GM12892 (cell line): ENCODE data around the gene USP35.

ENCODE experiments used
- POLR2A ChIP-seq: IDR thresholded peaks from 2 replicates; pipeline ENCODE4 v1.6.1; 2011; ENCODE audit warnings: low read depth, low read length, control low read depth
- POLR2AphosphoS5 ChIP-seq: IDR thresholded peaks from 2 replicates; pipeline ENCODE4 v1.6.1; 2011; ENCODE audit warnings: low read depth, low read length, control low read depth
- TAF1 ChIP-seq: IDR thresholded peaks from 2 replicates; pipeline ENCODE4 v1.6.1; 2011; ENCODE audit warnings: low read depth, mild to moderate bottlenecking, control low read depth, low read length, borderline replicate concordance

DNA sequence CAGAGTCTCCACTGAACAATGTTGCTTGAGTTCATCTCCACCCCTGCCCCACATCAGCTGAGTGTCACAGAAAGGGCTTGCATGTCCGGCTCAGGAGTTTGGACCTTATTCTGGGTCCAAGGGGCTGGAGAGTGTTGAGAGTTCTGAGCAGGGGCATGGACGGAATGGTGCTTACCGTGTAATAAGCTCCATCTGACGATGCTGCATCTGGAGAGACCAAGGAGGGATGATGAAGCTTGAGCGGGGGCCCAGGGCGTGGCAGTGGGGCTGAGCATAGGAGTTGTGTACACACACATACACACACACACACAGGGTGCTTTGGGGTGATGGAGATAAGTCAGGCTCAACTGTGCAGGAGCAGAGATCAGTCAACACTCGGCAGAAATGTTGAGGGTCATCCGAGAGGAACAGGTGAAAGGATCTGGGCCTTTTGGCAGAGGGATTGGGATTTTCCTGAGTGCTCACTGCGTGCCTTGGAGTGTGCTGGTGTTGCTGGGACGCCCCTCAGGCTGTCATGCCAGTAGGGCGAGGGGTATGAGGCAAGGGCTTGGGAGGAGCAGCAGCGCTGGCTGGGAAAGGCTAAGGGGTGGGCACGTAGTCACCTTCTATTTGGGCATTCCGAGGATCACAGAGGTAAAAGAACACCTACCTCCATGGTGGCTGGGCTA, 2.3 kb downstream of the USP35 start:
- TF ChIP-seq POLR2A (no peak), TAF1 (no peak), POLR2AphosphoS5 (no peak)
